Activated CD8-positive, alpha-beta memory T cell treated with anti-CD3 and anti-CD28 coated beads for 36 hours (primary cell): ENCODE results near the gene NME7. TPM values are rescaled to one million over a fixed set of nuclear protein-coding genes. Genes with fewer than 3 reads are reported as not detected.

Source experiments
- total RNA-seq, 2 experiments: library from RNA; stranded (reverse); gene quantifications; one replicate each; pipeline ENCODE4 v1.2.3, GENCODE V29; 2021

Gene NME7
- total RNA-seq, 2 experiments from 2014 or later = 25.4 to 27.0 TPM

Other genes starting within 250 kb of the NME7 start
- gene BLZF1, start 398 bp upstream of the NME7 start, total RNA-seq = 10 to 100 TPM; 14.7 to 16.0 TPM
- under 1 TPM; 0.48 to 0.57 TPM for gene CCDC181, start 59.7 kb upstream of the NME7 start, total RNA-seq
- 10 to 100 TPM; 11.6 to 11.7 TPM for gene SLC19A2, start 118.1 kb upstream of the NME7 start, total RNA-seq
- 10 to 100 TPM; 88.5 to 90.5 TPM for gene F5, start 218.7 kb upstream of the NME7 start, total RNA-seq